ENCODE measurements around the gene SLC9A9. TPM values are rescaled to one million over a fixed set of nuclear protein-coding genes. Genes with fewer than 3 reads are reported as not detected.

SLC9A9 gene
- total and polyA plus RNA-seq, 4 donors = 3.3 to 15.0 (median 6.1) TPM

GRCh38 chr3:143590660-143591059 lies 257.6 kb downstream of the SLC9A9 start:
- 67% methylated on average over 3 of the region's 3 CpGs for WGBS
- TF ChIP-seq NR2F2 (IDR thresholded peaks at IDR 0.05) (no peak), YY1 (IDR thresholded peaks at IDR 0.05) (no peak), SP1 (IDR thresholded peaks at IDR 0.05) (no peak), FOXA2 (IDR thresholded peaks at IDR 0.05) (no peak), ATF3 (IDR thresholded peaks at IDR 0.05) (no peak), HNF4A (conservative IDR thresholded peaks at IDR 0.05) (no peak), HNF4G (IDR thresholded peaks at IDR 0.05) (no peak), TAF1 (conservative IDR thresholded peaks at IDR 0.05) (no peak), FOXA1 (IDR thresholded peaks at IDR 0.05) (no peak), JUND (IDR thresholded peaks at IDR 0.05) (no peak)
- TF ChIP-seq, protein P1, sequence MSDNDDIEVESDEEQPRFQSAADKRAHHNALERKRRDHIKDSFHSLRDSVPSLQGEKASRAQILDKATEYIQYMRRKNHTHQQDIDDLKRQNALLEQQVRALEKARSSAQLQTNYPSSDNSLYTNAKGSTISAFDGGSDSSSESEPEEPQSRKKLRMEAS (IDR thresholded peaks at IDR 0.05) = no peak
- H3K27ac ChIP-seq (ENCODE audit: low read depth in 1 of 2, low read length in 2 of 2) = no peak overlapping the region

GRCh38 chr3:143586576-143586975 lies 261.7 kb downstream of the SLC9A9 start:
- WGBS = 79% methylated on average over 2 of the region's 2 CpGs
- H3K9me3 ChIP-seq (ENCODE audit: control insufficient read depth in 4 of 4, low read length in 3 of 4) = no peaks in the 10 kb centered on the region
- TF ChIP-seq RAD21 (IDR thresholded peaks at IDR 0.05) = no peak
- no peak overlapping the region for H3K9ac ChIP-seq (ENCODE audit: low read depth in 1 of 2, low read length in 2 of 2)
- H3K36me3 ChIP-seq (ENCODE audit: control insufficient read depth in 4 of 4, insufficient read depth in 3 of 4, low read depth in 1 of 4, low read length in 3 of 4) = no peaks in the 10 kb centered on the region
- no peak overlapping the region for H3K27ac ChIP-seq (ENCODE audit: low read depth in 1 of 2, low read length in 2 of 2)
- DNase-seq (ENCODE audit: low spot score) = no peak
- H3K4me1 ChIP-seq (ENCODE audit: control insufficient read depth in 4 of 4, insufficient read depth in 4 of 4, low read length in 3 of 4) = no peaks in the 10 kb centered on the region
- H3K27me3 ChIP-seq (ENCODE audit: control insufficient read depth in 4 of 4, insufficient read depth in 4 of 4, low read length in 3 of 4) = no peaks in the 10 kb centered on the region
- no peak overlapping the region for H3K4me3 ChIP-seq (ENCODE audit: low read depth in 1 of 3, low read length in 3 of 3)

More at GRCh38 chr3:143590660-143591059, 257.6 kb downstream of the SLC9A9 start:
- H3K4me1 ChIP-seq (ENCODE audit: control insufficient read depth in 4 of 4, insufficient read depth in 4 of 4, low read length in 3 of 4) = no peaks in the 10 kb centered on the region
- H3K27me3 ChIP-seq (ENCODE audit: control insufficient read depth in 4 of 4, insufficient read depth in 4 of 4, low read length in 3 of 4) = no peaks in the 10 kb centered on the region
- no peaks in the 10 kb centered on the region for H3K36me3 ChIP-seq (ENCODE audit: control insufficient read depth in 4 of 4, insufficient read depth in 3 of 4, low read depth in 1 of 4, low read length in 3 of 4)
- H3K9me3 ChIP-seq (ENCODE audit: control insufficient read depth in 4 of 4, low read length in 3 of 4) = no peaks in the 10 kb centered on the region
- H3K9ac ChIP-seq (ENCODE audit: low read depth in 1 of 2, low read length in 2 of 2) = no peak overlapping the region
- no peak overlapping the region for H3K4me3 ChIP-seq (ENCODE audit: low read depth in 1 of 3, low read length in 3 of 3)
- DNase-seq (ENCODE audit: low spot score) = no peak

- no peak for DNase-seq (ENCODE audit: low spot score)
- Histone ChIP-seq H3K9ac (ENCODE audit: low read depth in 1 of 2, low read length in 2 of 2) (no peak overlapping the region), H3K9me3 (ENCODE audit: control insufficient read depth in 4 of 4, low read length in 3 of 4) (no peaks in the 10 kb centered on the region), H3K27me3 (ENCODE audit: control insufficient read depth in 4 of 4, insufficient read depth in 4 of 4, low read length in 3 of 4) (no peaks in the 10 kb centered on the region), H3K4me1 (ENCODE audit: control insufficient read depth in 4 of 4, insufficient read depth in 4 of 4, low read length in 3 of 4) (no peaks in the 10 kb centered on the region), H3K27ac (ENCODE audit: low read depth in 1 of 2, low read length in 2 of 2) (no peak overlapping the region), H3K4me3 (ENCODE audit: low read depth in 1 of 3, low read length in 3 of 3) (no peak overlapping the region), H3K36me3 (ENCODE audit: control insufficient read depth in 4 of 4, insufficient read depth in 3 of 4, low read depth in 1 of 4, low read length in 3 of 4) (no peaks in the 10 kb centered on the region)
- TF ChIP-seq HNF4G (IDR thresholded peaks at IDR 0.05) = no peak
- TF ChIP-seq, protein P2, sequence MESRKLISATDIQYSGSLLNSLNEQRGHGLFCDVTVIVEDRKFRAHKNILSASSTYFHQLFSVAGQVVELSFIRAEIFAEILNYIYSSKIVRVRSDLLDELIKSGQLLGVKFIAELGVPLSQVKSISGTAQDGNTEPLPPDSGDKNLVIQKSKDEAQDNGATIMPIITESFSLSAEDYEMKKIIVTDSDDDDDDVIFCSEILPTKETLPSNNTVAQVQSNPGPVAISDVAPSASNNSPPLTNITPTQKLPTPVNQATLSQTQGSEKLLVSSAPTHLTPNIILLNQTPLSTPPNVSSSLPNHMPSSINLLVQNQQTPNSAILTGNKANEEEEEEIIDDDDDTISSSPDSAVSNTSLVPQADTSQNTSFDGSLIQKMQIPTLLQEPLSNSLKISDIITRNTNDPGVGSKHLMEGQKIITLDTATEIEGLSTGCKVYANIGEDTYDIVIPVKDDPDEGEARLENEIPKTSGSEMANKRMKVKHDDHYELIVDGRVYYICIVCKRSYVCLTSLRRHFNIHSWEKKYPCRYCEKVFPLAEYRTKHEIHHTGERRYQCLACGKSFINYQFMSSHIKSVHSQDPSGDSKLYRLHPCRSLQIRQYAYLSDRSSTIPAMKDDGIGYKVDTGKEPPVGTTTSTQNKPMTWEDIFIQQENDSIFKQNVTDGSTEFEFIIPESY (IDR thresholded peaks at IDR 0.05) = no peak
- no peak for TF ChIP-seq YY1 (IDR thresholded peaks at IDR 0.05)
- no peak for TF ChIP-seq RXRA (IDR thresholded peaks at IDR 0.05)
- TF ChIP-seq NR2F2 (IDR thresholded peaks at IDR 0.05) = no peak
- no peak for TF ChIP-seq RAD21 (IDR thresholded peaks at IDR 0.05)
- TF ChIP-seq GABPA (IDR thresholded peaks at IDR 0.05 in 1 of 2, conservative IDR thresholded peaks at IDR 0.05 in 1 of 2) = no peak
- no peak for TF ChIP-seq JUND (IDR thresholded peaks at IDR 0.05)
- TF ChIP-seq, protein P1 (IDR thresholded peaks at IDR 0.05) = no peak
- TF ChIP-seq REST (IDR thresholded peaks at IDR 0.05) = no peak
- no peak for TF ChIP-seq HNF4A (conservative IDR thresholded peaks at IDR 0.05)
- TF ChIP-seq, protein P3, sequence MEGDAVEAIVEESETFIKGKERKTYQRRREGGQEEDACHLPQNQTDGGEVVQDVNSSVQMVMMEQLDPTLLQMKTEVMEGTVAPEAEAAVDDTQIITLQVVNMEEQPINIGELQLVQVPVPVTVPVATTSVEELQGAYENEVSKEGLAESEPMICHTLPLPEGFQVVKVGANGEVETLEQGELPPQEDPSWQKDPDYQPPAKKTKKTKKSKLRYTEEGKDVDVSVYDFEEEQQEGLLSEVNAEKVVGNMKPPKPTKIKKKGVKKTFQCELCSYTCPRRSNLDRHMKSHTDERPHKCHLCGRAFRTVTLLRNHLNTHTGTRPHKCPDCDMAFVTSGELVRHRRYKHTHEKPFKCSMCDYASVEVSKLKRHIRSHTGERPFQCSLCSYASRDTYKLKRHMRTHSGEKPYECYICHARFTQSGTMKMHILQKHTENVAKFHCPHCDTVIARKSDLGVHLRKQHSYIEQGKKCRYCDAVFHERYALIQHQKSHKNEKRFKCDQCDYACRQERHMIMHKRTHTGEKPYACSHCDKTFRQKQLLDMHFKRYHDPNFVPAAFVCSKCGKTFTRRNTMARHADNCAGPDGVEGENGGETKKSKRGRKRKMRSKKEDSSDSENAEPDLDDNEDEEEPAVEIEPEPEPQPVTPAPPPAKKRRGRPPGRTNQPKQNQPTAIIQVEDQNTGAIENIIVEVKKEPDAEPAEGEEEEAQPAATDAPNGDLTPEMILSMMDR (IDR thresholded peaks at IDR 0.05; ENCODE audit: low read depth, low read length, missing input control) = no peak
- no peak for TF ChIP-seq TAF1 (conservative IDR thresholded peaks at IDR 0.05)
- no peak for TF ChIP-seq FOXA1 (IDR thresholded peaks at IDR 0.05)
- TF ChIP-seq ATF3 (IDR thresholded peaks at IDR 0.05) = no peak
- no peak for TF ChIP-seq SP1 (IDR thresholded peaks at IDR 0.05)
- TF ChIP-seq EGR1 (IDR thresholded peaks at IDR 0.05; ENCODE audit: low read depth in 2 of 2) = no peak
- TF ChIP-seq FOXA2 (IDR thresholded peaks at IDR 0.05) = no peak
- WGBS = 80% methylated on average over 4 of the region's 4 CpGs
Measured at GRCh38 chr3:143585720-143586456, 262.4 kb downstream of the SLC9A9 start.
